Chondrocyte (in vitro differentiated cells): ENCODE measurements around the gene CCDC88C. TPM values are rescaled to one million over a fixed set of nuclear protein-coding genes. Genes with fewer than 3 reads are reported as not detected.

Experiments used
- DNase-seq: peaks from one replicate; pipeline ENCODE4 v3.0.0; 2021; ENCODE audit warnings: mixed read lengths, low spot score
- H3K27ac Mint-ChIP-seq: one replicate; pipeline ENCODE4 v1.8.0; 2021; ENCODE audit warnings: mild to moderate bottlenecking, moderate library complexity, mixed read lengths; ENCODE audit not compliant: unreplicated experiment
- H3K27me3 Mint-ChIP-seq: 2 replicates; pipeline ENCODE4 v1.8.0; 2021; ENCODE audit warnings: low read depth, mixed read lengths
- H3K36me3 Mint-ChIP-seq: 2 replicates; pipeline ENCODE4 v1.8.0; 2021; ENCODE audit warnings: low read depth, mixed read lengths
- H3K4me1 Mint-ChIP-seq: 2 replicates; pipeline ENCODE4 v1.8.0; 2021; ENCODE audit warnings: low read depth, mild to moderate bottlenecking, mixed read lengths
- H3K4me3 Mint-ChIP-seq: one replicate; pipeline ENCODE4 v1.8.0; 2021; ENCODE audit warnings: mild to moderate bottlenecking, moderate library complexity, mixed read lengths; ENCODE audit not compliant: unreplicated experiment
- H3K9me3 Mint-ChIP-seq: 2 replicates; pipeline ENCODE4 v1.8.0; 2021; ENCODE audit warnings: low read depth, mixed read lengths
- CTCF ChIP-seq: fragments of 200-600 bp; sonication (generic); IDR thresholded peaks from 2 replicates; pipeline ENCODE4 v1.5.0; 2021; ENCODE audit warnings: antibody characterized with exemption, mild to moderate bottlenecking, moderate library complexity
- total RNA-seq: library from RNA; stranded (reverse); gene quantifications from 3 replicates; pipeline ENCODE4 v1.2.1, GENCODE V29; 2021

Gene CCDC88C
- total RNA-seq, 1 donor from 2014 or later, result 2.3 TPM

DNA sequence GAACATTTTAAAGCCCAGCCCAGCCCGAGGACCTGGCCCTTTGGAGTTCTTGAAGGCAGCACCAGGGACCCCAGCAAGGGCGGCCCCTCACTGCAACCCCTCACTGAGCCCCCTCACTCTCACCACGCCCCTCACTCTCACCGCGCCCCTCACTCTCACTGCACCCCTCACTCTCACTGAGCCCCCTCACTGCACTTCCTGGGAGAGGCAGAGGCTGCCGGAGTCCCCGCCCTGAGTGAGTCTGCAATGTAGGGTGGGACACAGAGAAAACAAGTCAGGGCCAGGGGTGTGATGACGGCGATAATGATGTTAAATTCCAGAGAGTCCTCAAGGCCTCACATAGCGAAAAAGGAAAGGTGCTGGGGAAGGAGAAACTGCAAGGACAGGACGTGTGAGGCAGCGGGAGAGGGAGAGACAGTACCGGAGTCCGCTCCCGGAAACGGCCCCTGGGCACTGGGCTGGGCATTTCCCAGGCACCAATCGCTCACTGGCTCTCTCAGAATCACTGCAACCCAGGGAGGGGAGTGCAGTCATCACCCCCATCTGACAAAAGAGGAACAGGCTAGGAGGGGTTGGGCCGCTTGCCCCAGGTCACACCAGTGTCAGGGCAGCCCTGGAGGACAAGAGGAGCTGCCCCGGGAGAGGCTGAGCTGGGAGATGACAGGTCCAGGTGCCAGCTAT is 24.9 kb downstream of the CCDC88C start:
- Mint-ChIP-seq H3K27ac (no peak overlapping the region), H3K4me3 (no peak overlapping the region), H3K9me3 (no peaks in the 10 kb centered on the region), H3K4me1 (peaks cover 5% of the 10 kb centered on the region), H3K27me3 (peaks cover 22% of the 10 kb centered on the region), H3K36me3 (no peaks in the 10 kb centered on the region)
- no peak for DNase-seq
- TF ChIP-seq CTCF, result no peak

DNA sequence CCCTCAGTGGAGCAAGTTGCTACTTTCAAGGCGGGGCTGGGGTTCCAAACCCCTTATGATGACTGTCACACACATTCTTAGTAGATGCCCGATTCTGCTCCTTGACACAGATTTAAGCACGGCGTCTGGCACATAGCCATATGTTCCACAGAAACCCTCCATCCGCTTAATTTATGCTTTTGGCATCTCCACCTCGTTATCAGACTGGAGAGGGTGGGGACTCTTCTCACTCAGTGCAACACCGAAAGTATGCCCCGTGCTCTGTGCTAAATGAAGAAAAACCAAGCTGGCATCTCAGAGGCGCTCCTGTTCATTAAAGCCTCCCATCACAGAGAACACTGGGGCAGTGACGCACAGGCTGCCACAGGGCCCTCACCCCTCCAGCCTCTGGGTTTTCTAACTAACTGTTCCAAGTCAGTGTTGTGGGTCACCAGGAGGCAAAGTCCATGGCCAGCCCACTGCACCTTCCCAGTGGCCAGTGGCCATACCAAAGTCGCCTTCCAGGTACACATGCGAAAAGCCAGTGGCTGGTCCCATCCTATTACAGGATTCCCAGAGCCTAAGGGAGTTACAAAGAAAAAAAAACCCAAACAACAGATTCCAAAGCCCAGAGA is 27.3 kb downstream of the CCDC88C start:
- Mint-ChIP-seq H3K4me1 (peaks cover 5% of the 10 kb centered on the region), H3K27me3 (peaks cover 10% of the 10 kb centered on the region)

DNA sequence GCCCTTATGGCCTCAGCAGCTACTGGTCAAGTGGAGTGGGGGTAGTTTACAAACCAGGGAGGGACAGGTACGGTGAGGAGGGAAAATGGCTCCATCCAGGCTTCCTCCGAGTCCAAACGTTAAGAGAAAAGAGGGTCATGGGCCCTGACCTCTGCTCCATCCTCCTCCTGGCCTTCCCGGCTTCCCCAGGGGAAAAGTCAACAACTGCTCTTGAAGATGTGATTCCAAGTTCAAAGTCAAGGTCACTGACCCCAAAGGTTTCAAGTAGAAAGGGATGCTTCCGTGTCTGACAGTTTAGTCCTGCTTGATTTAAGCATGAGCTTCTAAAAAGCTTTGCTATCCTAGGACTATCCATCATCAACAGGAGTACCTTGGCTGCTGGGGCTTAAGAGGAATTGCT is 28.5 kb downstream of the CCDC88C start:
- no peak for DNase-seq
- H3K4me1 Mint-ChIP-seq, result peaks cover 5% of the 10 kb centered on the region
- no peak for TF ChIP-seq CTCF
- no peak overlapping the region for H3K27ac Mint-ChIP-seq
- H3K36me3 Mint-ChIP-seq, result no peaks in the 10 kb centered on the region
- no peak overlapping the region for H3K4me3 Mint-ChIP-seq
- no peaks in the 10 kb centered on the region for H3K9me3 Mint-ChIP-seq
- H3K27me3 Mint-ChIP-seq, result peaks cover 13% of the 10 kb centered on the region

More for the DNA sequence above, 27.3 kb downstream of the CCDC88C start:
- H3K36me3 Mint-ChIP-seq, result no peaks in the 10 kb centered on the region
- no peaks in the 10 kb centered on the region for H3K9me3 Mint-ChIP-seq
- TF ChIP-seq CTCF, result no peak
- H3K4me3 Mint-ChIP-seq, result no peak overlapping the region
- DNase-seq, result no peak
- no peak overlapping the region for H3K27ac Mint-ChIP-seq

- TF ChIP-seq CTCF, result no peak
- no peaks in the 10 kb centered on the region for H3K9me3 Mint-ChIP-seq
- peaks cover 13% of the 10 kb centered on the region for H3K27me3 Mint-ChIP-seq
- no peaks in the 10 kb centered on the region for H3K36me3 Mint-ChIP-seq
- H3K4me3 Mint-ChIP-seq, result no peak overlapping the region
- no peak for DNase-seq
- H3K4me1 Mint-ChIP-seq, result peaks cover 8% of the 10 kb centered on the region
- no peak overlapping the region for H3K27ac Mint-ChIP-seq
Observed at GRCh38 chr14:91388551-91388975, 29.1 kb downstream of the CCDC88C start.

- peaks cover 10% of the 10 kb centered on the region for H3K27me3 Mint-ChIP-seq
Observed at GRCh38 chr14:91387951-91388381, 29.7 kb downstream of the CCDC88C start.

More at GRCh38 chr14:91387951-91388381, 29.7 kb downstream of the CCDC88C start:
- DNase-seq, result peak; percentile 43
- no peak overlapping the region for H3K27ac Mint-ChIP-seq
- no peak for TF ChIP-seq CTCF
- H3K4me1 Mint-ChIP-seq, result peaks cover 14% of the 10 kb centered on the region
- no peak overlapping the region for H3K4me3 Mint-ChIP-seq
- H3K9me3 Mint-ChIP-seq, result no peaks in the 10 kb centered on the region
- no peaks in the 10 kb centered on the region for H3K36me3 Mint-ChIP-seq
